Hepatocyte (in vitro differentiated cells): ENCODE results near the gene PYGM. TPM values are rescaled to one million over a fixed set of nuclear protein-coding genes. Genes with fewer than 3 reads are reported as not detected.

ENCODE experiments used
- DNase-seq: peaks from one replicate; pipeline ENCODE4 v3.0.0-alpha.2; 2016; ENCODE audit warnings: low spot score
- H2AFZ ChIP-seq: fragments of 200-600 bp; sonication (generic); 2 replicates; pipeline ENCODE4 v1.6.0; 2016; ENCODE audit warnings: antibody characterized with exemption, mild to moderate bottlenecking
- H3K27ac ChIP-seq: fragments of 200-600 bp; sonication (generic); 2 replicates; pipeline ENCODE4 v1.5.1; 2016; ENCODE audit warnings: mild to moderate bottlenecking
- H3K27me3 ChIP-seq: fragments of 200-600 bp; sonication (generic); 2 replicates; pipeline ENCODE4 v1.6.1; 2016
- H3K36me3 ChIP-seq: fragments of 200-600 bp; sonication (generic); replicated peaks from 2 replicates; pipeline ENCODE4 v1.5.1; 2016; ENCODE audit warnings: low read depth; ENCODE audit not compliant: insufficient read depth
- H3K4me1 ChIP-seq: fragments of 200-600 bp; sonication (generic); 2 replicates; pipeline ENCODE4 v1.5.1; 2016; ENCODE audit warnings: mild to moderate bottlenecking, moderate library complexity; ENCODE audit not compliant: insufficient read depth
- H3K4me2 ChIP-seq: fragments of 200-600 bp; sonication (generic); 2 replicates; pipeline ENCODE4 v1.6.0; 2016
- H3K4me3 ChIP-seq: fragments of 200-600 bp; sonication (generic); 2 replicates; pipeline ENCODE4 v1.5.1; 2016; ENCODE audit warnings: mild to moderate bottlenecking
- H3K79me2 ChIP-seq: fragments of 200-600 bp; sonication (generic); 2 replicates; pipeline ENCODE4 v1.6.0; 2017; ENCODE audit warnings: mild to moderate bottlenecking
- H3K9me2 ChIP-seq: fragments of 200-600 bp; sonication (generic); replicated peaks from 2 replicates; pipeline ENCODE4 v1.6.0; 2017; ENCODE audit warnings: mild to moderate bottlenecking; ENCODE audit not compliant: insufficient read depth
- H3K9me3 ChIP-seq: fragments of 200-600 bp; sonication (generic); 2 replicates; pipeline ENCODE4 v1.5.1; 2016; ENCODE audit warnings: low read depth, mild to moderate bottlenecking
- H4K20me1 ChIP-seq: fragments of 200-600 bp; sonication (generic); 2 replicates; pipeline ENCODE4 v1.6.0; 2016; ENCODE audit warnings: mild to moderate bottlenecking; ENCODE audit not compliant: insufficient read depth, poor library complexity, severe bottlenecking
- CTCF ChIP-seq: fragments of 200-600 bp; sonication (generic); IDR thresholded peaks from 2 replicates; pipeline ENCODE4 v1.5.1; 2016; ENCODE audit warnings: antibody characterized with exemption, mild to moderate bottlenecking; ENCODE audit not compliant: poor library complexity
- EZH2 ChIP-seq: fragments of 200-600 bp; sonication (generic); IDR thresholded peaks from 2 replicates; pipeline ENCODE4 v1.6.1; 2016; ENCODE audit warnings: antibody characterized with exemption, mild to moderate bottlenecking, borderline replicate concordance
- EZH2phosphoT487 ChIP-seq: fragments of 200-600 bp; sonication (generic); IDR thresholded peaks from one replicate; pipeline ENCODE4 v1.6.1; 2018; ENCODE audit warnings: antibody characterized with exemption, mild to moderate bottlenecking, low read depth, moderate library complexity; ENCODE audit not compliant: unreplicated experiment, severe bottlenecking
- WGBS: methylation state at CpG from one replicate; pipeline ENCODE4 v1.1.6; 2016; ENCODE audit warnings: low lambda C conversion rate; ENCODE audit errors: missing lambda C conversion rate; 5-methylcytosine and 5-hydroxymethylcytosine counted together
- polyA plus RNA-seq: library from polyadenylated mRNA; unstranded; fragments of >200 nt; fragmentation: Nextera tagmentation; extraction: Ambion mirVana; gene quantifications from 2 replicates; pipeline ENCODE4 v1.2.1, GENCODE V29; 2016
- total RNA-seq: library from RNA; depleted of rRNA; stranded (reverse); fragments of >200 nt; gene quantifications from 2 replicates; pipeline ENCODE4 v1.2.3, GENCODE V29; 2014

The PYGM gene
- total and polyA plus RNA-seq, 2 experiments from 2014 or later, result 1.9 to 4.0 TPM

GRCh38 chr11:64799623-64800302, 40.0 kb upstream of the PYGM start:
- no peaks in the 10 kb centered on the region for H4K20me1 ChIP-seq
- H3K9me2 ChIP-seq, result no peaks in the 10 kb centered on the region
- DNase-seq, result no peak
- H3K4me3 ChIP-seq, result no peak overlapping the region
- H3K27me3 ChIP-seq, result no peaks in the 10 kb centered on the region
- 92% methylated on average over 14 of the region's 14 CpGs for WGBS
- H3K4me1 ChIP-seq, result peaks cover 20% of the 10 kb centered on the region
- no peak overlapping the region for H3K27ac ChIP-seq
- no peaks in the 10 kb centered on the region for H3K79me2 ChIP-seq
- H3K4me2 ChIP-seq, result no peak overlapping the region
- TF ChIP-seq EZH2 (no peak), CTCF (no peak), EZH2phosphoT487 (no peak)
- no peaks in the 10 kb centered on the region for H3K36me3 ChIP-seq
- H2AFZ ChIP-seq, result no peak overlapping the region
- H3K9me3 ChIP-seq, result no peaks in the 10 kb centered on the region

GRCh38 chr11:64799256-64799622, 39.5 kb upstream of the PYGM start:
- peaks cover 17% of the 10 kb centered on the region for H3K4me1 ChIP-seq
- TF ChIP-seq EZH2phosphoT487 (no peak), CTCF (no peak), EZH2 (no peak)
- H3K79me2 ChIP-seq, result no peaks in the 10 kb centered on the region
- H3K27me3 ChIP-seq, result no peaks in the 10 kb centered on the region
- H3K9me2 ChIP-seq, result no peaks in the 10 kb centered on the region
- H3K27ac ChIP-seq, result no peak overlapping the region
- no peak overlapping the region for H3K4me3 ChIP-seq
- DNase-seq, result no peak
- H2AFZ ChIP-seq, result no peak overlapping the region
- H3K36me3 ChIP-seq, result no peaks in the 10 kb centered on the region
- 89% methylated on average over 7 of the region's 7 CpGs for WGBS
- H3K9me3 ChIP-seq, result no peaks in the 10 kb centered on the region
- no peak overlapping the region for H3K4me2 ChIP-seq
- no peaks in the 10 kb centered on the region for H4K20me1 ChIP-seq

GRCh38 chr11:64796757-64797541, 37.2 kb upstream of the PYGM start:
- TF ChIP-seq CTCF (no peak), EZH2phosphoT487 (no peak), EZH2 (no peak)

More at GRCh38 chr11:64796757-64797541, 37.2 kb upstream of the PYGM start:
- Histone ChIP-seq H3K9me2 (no peaks in the 10 kb centered on the region), H3K36me3 (no peaks in the 10 kb centered on the region), H4K20me1 (no peaks in the 10 kb centered on the region), H3K4me2 (no peak overlapping the region), H3K4me1 (peaks cover 4% of the 10 kb centered on the region), H3K4me3 (no peak overlapping the region), H3K79me2 (no peaks in the 10 kb centered on the region), H2AFZ (no peak overlapping the region), H3K27me3 (no peaks in the 10 kb centered on the region), H3K9me3 (no peaks in the 10 kb centered on the region), H3K27ac (no peak overlapping the region)
- 97% methylated on average over 19 of the region's 19 CpGs for WGBS
- no peak for DNase-seq
